HG03432 (cell line): ENCODE measurements around the gene EGFL7.

Source experiments
- ATAC-seq: cut with Tn5 transposase; IDR thresholded peaks from one replicate; pipeline ENCODE4 v1.9.1; 2021; ENCODE audit warnings: mild to moderate bottlenecking, moderate library complexity; ENCODE audit not compliant: unreplicated experiment

The EGFL7 gene

GRCh38 chr9:136713550-136713949, 50.8 kb downstream of the EGFL7 start:
- no peak for ATAC-seq

- ATAC-seq: no peak
These were observed 51.6 kb downstream of the EGFL7 start for GRCh38 chr9:136714096-136714892.

- ATAC-seq: no peak
These were observed 52.2 kb downstream of the EGFL7 start for GRCh38 chr9:136714893-136715274.

GRCh38 chr9:136717399-136717798, 54.7 kb downstream of the EGFL7 start:
- ATAC-seq: no peak

GRCh38 chr9:136718345-136719194, 55.9 kb downstream of the EGFL7 start:
- no peak for ATAC-seq

- no peak for ATAC-seq
These were observed 56.6 kb downstream of the EGFL7 start for GRCh38 chr9:136719195-136719880.

- no peak for ATAC-seq
These were observed 57.7 kb downstream of the EGFL7 start for GRCh38 chr9:136720251-136720897.

- no peak for ATAC-seq
These were observed 58.2 kb downstream of the EGFL7 start for GRCh38 chr9:136720898-136721338.

GRCh38 chr9:136721339-136722092, 58.8 kb downstream of the EGFL7 start:
- no peak for ATAC-seq
